MM.1S (cell line): ENCODE data around the gene ANXA2.

Source experiments
- CTCF ChIP-seq: fragments of 300-600 bp; sonication (generic); IDR thresholded peaks from 2 replicates; pipeline ENCODE4 v1.5.1; 2016; ENCODE audit warnings: antibody characterized with exemption, low read length, mixed read lengths
- EZH2 ChIP-seq: fragments of 300-600 bp; sonication (generic); optimal IDR thresholded peaks from 2 replicates; pipeline ENCODE3; 2017; ENCODE audit warnings: low read depth, mild to moderate bottlenecking, antibody characterized with exemption, low read length, mixed read lengths

- TF ChIP-seq CTCF (no peak), EZH2 (no peak)
These were observed 22.5 kb upstream of the ANXA2 start for GRCh38 chr15:60420203-60420716.
